Stimulated activated naive B cell treated with anti-CD40 and anti-IgM and Interleukin-4, amounts not matched to agents 10 μg/mL and 1 μg/mL and 100 μg/mL, for 72 hours (primary cell): Measurements from ENCODE around the gene ATP6V0C.

Experiments used
- ATAC-seq, 2 donors: fragments of 150-1000 bp; cut with Tn5 transposase; replicated peaks; 2 replicates each; pipeline ENCODE4 v1.10.0; 2021; ENCODE audit warnings: moderate library complexity in 1 of 2
- DNase-seq: peaks from one replicate; pipeline ENCODE4 v3.0.0; 2021
- H3K27ac Mint-ChIP-seq: one replicate; pipeline ENCODE4 v1.8.0; 2022; ENCODE audit warnings: mild to moderate bottlenecking, mixed read lengths
- H3K27me3 Mint-ChIP-seq, 2 donors: one replicate each; pipeline ENCODE4 v1.8.0; 2022; ENCODE audit warnings: mixed read lengths in 2 of 2
- H3K36me3 Mint-ChIP-seq, 2 donors: one replicate each; pipeline ENCODE4 v1.8.0; 2022; ENCODE audit warnings: mixed read lengths in 2 of 2, mild to moderate bottlenecking in 1 of 2
- H3K4me1 Mint-ChIP-seq, 2 donors: one replicate each; pipeline ENCODE4 v1.8.0; 2022; ENCODE audit warnings: mixed read lengths in 2 of 2, mild to moderate bottlenecking in 1 of 2
- H3K4me3 Mint-ChIP-seq, 2 donors: one replicate each; pipeline ENCODE4 v1.8.0; 2022; ENCODE audit warnings: mild to moderate bottlenecking in 2 of 2, mixed read lengths in 2 of 2, moderate library complexity in 1 of 2
- H3K9me3 Mint-ChIP-seq, 2 donors: one replicate each; pipeline ENCODE4 v1.8.0; 2022; ENCODE audit warnings: mixed read lengths in 2 of 2, mild to moderate bottlenecking in 1 of 2

Gene ATP6V0C

DNA sequence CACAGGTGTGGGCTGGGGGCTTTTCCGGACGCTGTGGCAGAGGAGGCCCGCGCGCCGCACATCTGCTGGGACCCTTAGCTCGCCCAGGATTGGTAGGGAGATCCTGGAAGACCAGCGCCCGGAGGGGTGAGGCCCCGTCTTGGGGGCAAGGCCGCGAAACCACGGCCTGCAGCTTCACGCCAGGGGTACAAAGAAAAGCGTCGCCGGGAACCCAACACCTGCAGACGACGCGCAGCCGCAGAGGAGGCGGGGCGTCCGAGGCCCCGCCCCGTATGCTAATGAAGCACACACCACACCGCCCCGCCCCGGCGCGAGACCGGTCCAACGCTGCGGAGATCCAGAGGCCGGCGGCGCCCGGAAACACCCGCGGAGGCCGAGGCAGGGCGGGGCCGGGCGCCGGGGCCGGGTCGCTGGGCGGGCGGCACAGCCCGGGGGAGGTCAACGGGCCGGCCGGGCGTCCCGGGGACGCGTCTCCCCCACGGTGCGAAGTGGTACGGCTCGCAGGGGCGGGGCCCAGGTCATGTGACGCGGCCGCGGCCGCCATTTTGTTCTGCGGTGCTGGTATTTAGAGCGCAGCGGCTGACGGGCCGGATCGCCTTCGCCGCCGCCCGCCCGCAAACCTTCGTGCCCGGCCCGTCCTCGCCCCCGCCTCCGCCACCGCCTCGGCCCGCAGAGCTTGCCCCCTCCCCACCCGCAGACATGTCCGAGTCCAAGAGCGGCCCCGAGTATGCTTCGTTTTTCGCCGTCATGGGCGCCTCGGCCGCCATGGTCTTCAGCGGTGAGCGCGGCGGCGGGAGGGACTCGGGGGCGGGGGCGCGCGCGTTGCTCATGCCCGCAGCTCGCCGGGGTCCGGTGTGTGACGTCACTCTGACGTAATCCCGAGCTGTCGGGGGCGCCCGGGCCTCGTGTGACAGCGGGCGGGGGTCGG, at the start of gene ATP6V0C:
Gene ATP6V0C (plus strand): TSS at position 548 of the 928 bp plus-strand sequence. CDS start 152 bp downstream, at position 700.
- peak; percentile 86 for DNase-seq

DNA sequence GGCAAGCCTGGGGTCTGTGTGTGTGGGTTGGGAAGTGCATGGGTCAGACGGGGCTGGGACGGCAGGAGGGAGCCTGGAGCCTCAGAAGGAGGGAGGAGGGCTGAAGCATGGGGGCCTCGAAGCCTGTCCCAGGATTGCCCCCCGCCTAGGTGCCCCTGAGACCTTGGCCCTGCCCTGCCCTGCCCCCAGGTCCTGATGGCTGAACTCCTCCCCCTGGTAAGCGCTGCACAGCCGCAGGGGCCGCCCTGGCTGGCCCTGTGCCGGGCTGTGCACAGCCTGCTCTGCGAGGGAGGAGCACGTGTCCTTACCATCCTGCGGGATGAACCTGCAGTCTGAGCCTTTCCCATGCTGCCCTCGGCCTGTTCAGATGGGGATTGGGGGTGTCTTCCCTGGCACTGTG, 49.4 kb upstream of the ATP6V0C start:
- Mint-ChIP-seq H3K4me1 (peaks cover 18 to 29% of the 10 kb centered on the region in 2 donors), H3K36me3 (peaks cover 3 to 4% of the 10 kb centered on the region in 2 donors), H3K4me3 (no peak overlapping the region), H3K27me3 (peaks cover 4 to 7% of the 10 kb centered on the region in 2 donors), H3K9me3 (no peaks in the 10 kb centered on the region), H3K27ac (no peak overlapping the region)
- no peak for ATAC-seq
- DNase-seq, result no peak

More for the DNA sequence above, at the start of gene ATP6V0C:
- peaks cover 17 to 26% of the 10 kb centered on the region in 2 donors for H3K36me3 Mint-ChIP-seq
- ATAC-seq, result peak; percentile 81 to 90
- peaks cover 0 to 3% of the 10 kb centered on the region in 2 donors for H3K9me3 Mint-ChIP-seq
- H3K4me1 Mint-ChIP-seq, result peaks cover 59 to 90% of the 10 kb centered on the region in 2 donors
- H3K27me3 Mint-ChIP-seq, result no peaks in the 10 kb centered on the region
- peak within 1 kb of the TSS; percentile 98 for H3K27ac Mint-ChIP-seq
- peak within 1 kb of the TSS; percentile 96 to 99 for H3K4me3 Mint-ChIP-seq

DNA sequence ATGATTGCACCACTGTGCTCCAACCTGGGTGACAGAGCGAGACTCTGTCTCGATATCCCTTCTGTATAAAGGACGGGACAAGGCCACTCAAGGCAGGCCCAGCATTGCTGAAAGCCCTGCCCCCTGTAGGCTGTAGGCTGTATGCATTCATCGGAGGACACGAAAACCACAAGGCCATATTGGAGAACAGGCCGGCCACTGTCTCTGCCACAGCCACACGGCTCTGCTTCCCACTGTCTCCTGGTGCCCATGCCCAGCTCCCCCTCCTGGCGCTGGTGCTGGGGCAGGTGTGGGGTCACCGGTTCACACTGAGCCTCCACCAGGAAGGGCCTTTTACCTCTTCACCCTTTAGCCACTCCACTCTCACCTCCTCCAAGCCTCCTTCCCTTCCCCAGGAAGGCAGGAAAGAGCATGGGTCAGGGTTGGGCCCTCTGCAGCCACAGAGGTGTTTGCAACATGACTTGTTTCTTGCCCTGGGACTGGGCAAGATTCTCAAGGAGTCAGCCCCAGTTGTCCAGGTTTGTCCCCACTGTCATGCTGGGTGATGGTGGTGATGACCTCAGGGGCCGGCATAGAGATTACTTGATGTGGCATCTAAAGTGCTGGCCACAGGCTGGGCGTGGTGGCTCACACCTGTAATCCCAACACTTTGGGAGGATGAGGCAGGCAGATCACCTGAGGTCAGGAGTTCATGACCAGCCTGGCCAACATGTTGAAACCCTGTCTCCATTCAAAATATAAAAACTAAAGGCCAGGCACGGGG, 47.9 kb upstream of the ATP6V0C start:
- Mint-ChIP-seq H3K4me1 (peaks cover 25 to 36% of the 10 kb centered on the region in 2 donors), H3K27ac (no peak overlapping the region), H3K9me3 (no peaks in the 10 kb centered on the region), H3K4me3 (no peak overlapping the region), H3K36me3 (peaks cover 0 to 3% of the 10 kb centered on the region in 2 donors), H3K27me3 (peaks cover 15 to 20% of the 10 kb centered on the region in 2 donors)
- ATAC-seq, result no peak
- DNase-seq, result no peak

DNA sequence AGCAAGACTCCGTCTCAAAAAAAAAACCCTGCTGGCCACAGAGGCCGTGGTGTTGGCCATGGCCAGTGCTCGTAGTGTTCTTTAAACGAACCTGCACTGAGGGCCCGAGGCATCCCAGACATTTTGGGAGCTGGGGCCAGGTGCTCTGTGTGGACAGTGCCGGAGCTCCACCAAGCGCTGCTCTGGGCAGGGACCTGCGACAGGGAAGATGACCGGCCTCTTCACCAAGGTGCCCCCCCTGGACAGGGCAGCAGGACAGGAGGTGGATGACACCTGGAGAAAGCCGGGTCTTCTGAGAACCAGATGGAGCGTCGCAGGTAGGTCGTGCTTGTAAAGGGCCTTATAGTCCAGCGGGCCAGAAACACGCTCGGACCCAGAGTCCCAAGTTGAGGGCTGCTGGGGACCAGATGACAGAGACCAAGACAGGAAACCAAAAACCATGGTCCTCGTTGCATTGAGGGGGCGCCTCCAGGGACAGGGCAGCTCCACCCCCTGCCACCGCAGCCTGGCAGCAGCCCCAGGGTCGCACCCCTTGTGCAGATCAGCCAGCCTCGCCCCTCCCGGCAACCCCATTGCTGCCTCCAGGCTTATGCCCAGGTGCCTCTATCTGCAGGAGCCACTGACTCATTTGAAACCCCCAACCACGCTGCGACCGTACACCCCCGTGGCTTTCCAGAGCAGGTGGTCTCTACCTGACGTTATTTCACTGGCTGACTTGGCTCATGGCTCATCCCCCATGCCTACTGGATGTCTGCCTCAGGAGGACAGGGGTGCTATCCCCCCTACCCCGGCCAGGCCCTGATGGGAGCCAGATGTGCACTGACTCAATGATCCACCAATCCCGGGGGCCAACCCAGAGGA, 46.9 kb upstream of the ATP6V0C start:
- Mint-ChIP-seq H3K4me3 (peak overlapping the region; percentile 19 to 46), H3K4me1 (peaks cover 25 to 38% of the 10 kb centered on the region in 2 donors), H3K27me3 (peaks cover 15 to 20% of the 10 kb centered on the region in 2 donors), H3K36me3 (peaks cover 0 to 3% of the 10 kb centered on the region in 2 donors), H3K9me3 (no peaks in the 10 kb centered on the region), H3K27ac (peak overlapping the region; percentile 37)
- DNase-seq (no peak), ATAC-seq (no peak)

DNA sequence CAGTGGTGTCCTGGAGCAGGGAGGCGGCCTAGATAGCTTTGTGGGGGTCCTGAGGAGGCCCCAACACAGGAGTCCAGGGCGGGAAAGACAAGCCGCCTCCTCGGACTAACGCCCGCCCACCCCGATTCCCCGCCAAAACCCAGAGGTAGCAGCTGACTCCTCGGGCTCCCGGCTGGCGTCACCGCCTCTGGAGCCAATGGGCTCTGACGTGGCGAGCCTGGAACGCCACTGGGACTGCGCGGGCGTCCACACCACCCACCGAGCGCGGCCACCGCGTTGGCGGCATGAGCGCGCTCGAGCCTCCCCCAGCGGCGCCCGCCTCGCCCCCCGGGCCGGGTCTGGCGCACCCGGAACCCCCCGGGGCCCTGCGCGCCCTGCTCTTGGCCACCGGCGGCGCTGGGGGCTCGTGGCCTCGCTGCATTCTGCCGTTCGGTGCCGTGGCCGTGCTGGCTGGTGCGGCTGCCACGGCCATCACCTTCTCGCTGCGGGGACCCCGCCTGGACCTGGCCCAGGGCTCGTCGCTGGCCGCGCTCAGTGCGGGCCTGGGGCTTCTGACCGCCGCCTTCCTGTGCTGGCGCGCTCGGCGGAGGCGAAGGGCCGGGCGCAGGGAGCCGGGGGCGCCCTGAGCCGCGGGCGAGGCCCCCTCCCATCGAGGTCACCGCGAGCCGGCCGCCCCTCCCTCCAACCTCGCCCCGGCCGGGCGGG, 46.1 kb upstream of the ATP6V0C start:
- Mint-ChIP-seq H3K4me3 (peak overlapping the region; percentile 46 to 83), H3K27me3 (peaks cover 16 to 20% of the 10 kb centered on the region in 2 donors), H3K4me1 (peaks cover 25 to 44% of the 10 kb centered on the region in 2 donors), H3K27ac (peak overlapping the region; percentile 37), H3K36me3 (no peaks in the 10 kb centered on the region), H3K9me3 (no peaks in the 10 kb centered on the region)
- DNase-seq (no peak), ATAC-seq (peak; percentile 25 to 35)

DNA sequence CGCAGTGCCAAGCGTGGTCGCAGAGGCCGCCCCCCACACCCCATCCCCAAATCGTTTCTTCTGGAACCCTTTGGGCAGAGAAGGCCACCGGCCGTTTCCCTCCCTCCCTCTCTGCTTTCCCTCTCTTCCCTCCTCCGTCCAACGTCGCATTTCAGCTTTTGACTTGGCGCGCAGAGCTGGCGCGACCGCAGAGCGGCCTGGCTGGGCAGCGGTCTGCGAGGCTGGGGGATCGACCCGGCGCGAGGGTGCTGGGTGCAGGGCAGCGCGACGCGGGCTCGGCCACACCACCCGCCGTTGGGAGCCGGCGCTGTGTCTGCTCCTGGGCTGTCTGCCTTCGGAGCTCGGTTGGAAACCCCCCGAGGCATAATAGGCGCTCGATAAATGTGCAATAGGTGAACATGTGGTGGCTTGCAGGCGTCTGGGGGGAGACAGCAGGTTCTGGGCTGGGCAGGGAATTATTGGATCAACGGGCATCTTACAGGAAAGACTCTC, 45.5 kb upstream of the ATP6V0C start:
- Mint-ChIP-seq H3K36me3 (peaks cover 0 to 3% of the 10 kb centered on the region in 2 donors), H3K27ac (peak overlapping the region; percentile 59), H3K9me3 (no peaks in the 10 kb centered on the region), H3K4me1 (peaks cover 29 to 50% of the 10 kb centered on the region in 2 donors), H3K27me3 (peaks cover 22 to 25% of the 10 kb centered on the region in 2 donors), H3K4me3 (peak overlapping the region; percentile 76 to 83)
- no peak for DNase-seq
- peak; percentile 49 to 54 for ATAC-seq

DNA sequence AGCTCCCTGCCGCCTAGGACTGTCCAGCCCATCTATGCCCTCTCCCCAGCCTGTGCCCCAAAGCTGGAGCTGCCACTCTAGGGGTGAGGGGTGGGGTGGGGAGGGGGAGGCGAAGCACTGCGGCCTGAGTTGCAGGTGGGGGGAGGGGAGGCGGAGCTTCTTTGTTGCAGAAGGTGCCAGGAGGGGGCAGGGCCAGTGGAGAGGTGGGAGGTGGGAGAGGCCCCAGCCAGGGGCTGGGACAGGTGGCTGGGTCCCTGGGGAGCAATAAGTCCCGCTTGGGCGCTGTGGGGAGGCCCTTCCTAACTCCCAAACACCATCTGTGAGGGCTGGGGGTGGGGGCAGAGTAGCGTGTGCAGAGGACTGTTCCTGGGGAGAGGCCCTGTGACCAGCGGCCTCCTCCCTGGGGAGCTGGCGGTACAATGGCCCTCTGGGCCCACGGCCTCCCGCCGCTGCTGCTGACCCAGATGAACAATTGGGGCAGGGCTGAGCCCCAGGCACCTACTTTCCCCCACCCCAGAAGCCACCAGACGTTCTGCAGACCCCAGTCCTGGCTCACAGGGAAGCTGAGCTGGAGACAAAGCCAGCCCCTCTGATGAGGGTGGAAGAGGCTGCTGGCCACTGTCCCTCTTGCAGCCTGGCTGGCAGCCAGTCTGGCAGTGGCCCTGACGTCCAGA, 44.9 kb upstream of the ATP6V0C start:
- H3K27ac Mint-ChIP-seq, result no peak overlapping the region
- H3K9me3 Mint-ChIP-seq, result no peaks in the 10 kb centered on the region
- H3K4me1 Mint-ChIP-seq, result peaks cover 31 to 52% of the 10 kb centered on the region in 2 donors
- peaks cover 24 to 27% of the 10 kb centered on the region in 2 donors for H3K27me3 Mint-ChIP-seq
- ATAC-seq (peak; percentile 54 to 67), DNase-seq (peak; percentile 54)
- H3K36me3 Mint-ChIP-seq, result peaks cover 0 to 4% of the 10 kb centered on the region in 2 donors
- H3K4me3 Mint-ChIP-seq, result peak overlapping the region; percentile 76 to 83

DNA sequence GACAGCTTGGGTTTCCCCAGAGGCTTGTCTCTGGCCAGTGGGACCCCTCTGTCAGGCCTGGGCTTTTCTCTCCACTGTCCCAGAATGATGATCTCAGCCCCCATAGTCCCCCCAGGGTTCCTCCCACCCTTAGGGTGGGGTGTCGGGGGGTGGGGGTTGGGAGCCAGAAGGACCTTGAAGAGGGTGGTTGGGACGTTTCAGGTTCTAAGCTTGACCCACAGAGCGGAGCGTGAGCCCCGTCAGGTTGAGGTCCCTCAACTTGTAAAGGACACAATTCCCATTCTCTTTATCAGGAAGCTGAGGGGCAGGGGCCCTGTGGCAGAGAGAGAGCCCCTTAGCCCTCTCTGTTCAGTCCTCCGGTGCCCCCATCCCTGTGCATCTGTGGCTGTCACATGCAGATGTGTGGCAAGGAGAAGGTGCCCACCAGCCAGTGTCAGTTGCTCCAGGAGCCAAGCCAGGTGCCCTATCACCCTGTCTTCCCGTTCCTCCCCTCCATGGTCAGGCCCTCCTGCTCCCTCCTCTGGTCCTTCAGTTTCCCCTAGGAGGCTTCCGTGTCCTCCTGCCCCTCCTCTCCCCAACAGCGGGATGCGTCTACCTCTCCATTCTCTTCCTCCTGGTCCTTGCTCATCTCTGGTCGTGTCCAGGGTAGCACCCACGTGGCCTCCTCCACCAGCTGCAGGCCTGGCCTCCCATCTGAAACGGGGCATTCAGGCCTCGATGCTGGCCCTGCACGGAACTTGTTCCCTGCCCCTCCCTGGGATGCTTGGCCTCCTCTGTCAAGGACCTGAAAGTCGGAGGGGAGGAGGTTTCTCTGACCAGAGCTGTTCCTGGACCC, 44.1 kb upstream of the ATP6V0C start:
- Mint-ChIP-seq H3K27ac (no peak overlapping the region), H3K9me3 (no peaks in the 10 kb centered on the region)

DNA sequence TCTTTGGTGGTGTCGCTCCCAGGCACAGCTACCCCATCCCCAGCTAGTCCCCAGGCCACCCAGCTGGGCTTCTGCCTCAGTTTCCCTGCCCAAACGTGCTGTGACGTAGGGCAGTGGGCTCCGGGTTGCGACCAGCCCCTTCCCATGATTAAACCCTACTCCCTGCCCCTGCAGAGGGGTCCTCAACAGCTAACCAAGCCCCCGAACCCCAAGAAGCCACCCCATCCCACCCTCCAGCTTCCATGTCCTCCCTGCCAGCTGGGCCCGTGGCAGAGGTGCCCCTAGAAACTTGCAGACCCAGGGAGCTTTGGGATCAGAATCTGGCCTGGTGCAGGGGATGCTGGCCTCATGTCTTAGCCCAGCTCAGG, 43.5 kb upstream of the ATP6V0C start:
- DNase-seq, result no peak
- H3K27me3 Mint-ChIP-seq, result peaks cover 24 to 27% of the 10 kb centered on the region in 2 donors
- peaks cover 31 to 52% of the 10 kb centered on the region in 2 donors for H3K4me1 Mint-ChIP-seq
- no peak overlapping the region for H3K27ac Mint-ChIP-seq
- ATAC-seq, result no peak
- no peak overlapping the region for H3K4me3 Mint-ChIP-seq
- no peaks in the 10 kb centered on the region for H3K9me3 Mint-ChIP-seq
- peaks cover 0 to 4% of the 10 kb centered on the region in 2 donors for H3K36me3 Mint-ChIP-seq

More for the DNA sequence above, 44.1 kb upstream of the ATP6V0C start:
- no peak for ATAC-seq
- Mint-ChIP-seq H3K36me3 (peaks cover 0 to 4% of the 10 kb centered on the region in 2 donors), H3K4me1 (peaks cover 31 to 52% of the 10 kb centered on the region in 2 donors), H3K4me3 (peak overlapping the region in 1 of 2 donors; percentile 83), H3K27me3 (peaks cover 24 to 27% of the 10 kb centered on the region in 2 donors)
- DNase-seq, result no peak

DNA sequence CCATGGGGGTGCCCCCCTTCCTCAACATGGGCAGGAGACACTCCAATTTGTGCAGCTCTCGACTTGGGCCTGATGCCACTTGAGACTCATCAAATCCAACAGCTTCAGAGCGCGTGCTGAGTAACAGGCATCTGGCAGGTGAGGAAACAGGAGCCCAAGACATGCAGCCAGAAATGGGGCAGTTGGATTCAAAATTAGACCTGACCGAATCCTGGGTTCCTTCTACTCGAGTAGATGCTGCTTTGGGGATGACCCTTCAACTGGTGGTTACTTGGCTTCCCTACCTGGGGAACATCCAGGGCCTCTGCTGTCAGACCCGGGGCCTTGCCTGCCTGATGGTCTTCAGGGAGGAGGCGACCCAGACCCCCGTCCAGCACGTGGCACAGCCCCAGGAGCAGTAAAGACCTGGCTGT, 43.1 kb upstream of the ATP6V0C start:
- peaks cover 24 to 27% of the 10 kb centered on the region in 2 donors for H3K27me3 Mint-ChIP-seq
- H3K27ac Mint-ChIP-seq, result no peak overlapping the region
- ATAC-seq, result no peak
- peaks cover 31 to 53% of the 10 kb centered on the region in 2 donors for H3K4me1 Mint-ChIP-seq
- DNase-seq, result no peak
- no peak overlapping the region for H3K4me3 Mint-ChIP-seq
- H3K9me3 Mint-ChIP-seq, result no peaks in the 10 kb centered on the region
- peaks cover 0 to 4% of the 10 kb centered on the region in 2 donors for H3K36me3 Mint-ChIP-seq

DNA sequence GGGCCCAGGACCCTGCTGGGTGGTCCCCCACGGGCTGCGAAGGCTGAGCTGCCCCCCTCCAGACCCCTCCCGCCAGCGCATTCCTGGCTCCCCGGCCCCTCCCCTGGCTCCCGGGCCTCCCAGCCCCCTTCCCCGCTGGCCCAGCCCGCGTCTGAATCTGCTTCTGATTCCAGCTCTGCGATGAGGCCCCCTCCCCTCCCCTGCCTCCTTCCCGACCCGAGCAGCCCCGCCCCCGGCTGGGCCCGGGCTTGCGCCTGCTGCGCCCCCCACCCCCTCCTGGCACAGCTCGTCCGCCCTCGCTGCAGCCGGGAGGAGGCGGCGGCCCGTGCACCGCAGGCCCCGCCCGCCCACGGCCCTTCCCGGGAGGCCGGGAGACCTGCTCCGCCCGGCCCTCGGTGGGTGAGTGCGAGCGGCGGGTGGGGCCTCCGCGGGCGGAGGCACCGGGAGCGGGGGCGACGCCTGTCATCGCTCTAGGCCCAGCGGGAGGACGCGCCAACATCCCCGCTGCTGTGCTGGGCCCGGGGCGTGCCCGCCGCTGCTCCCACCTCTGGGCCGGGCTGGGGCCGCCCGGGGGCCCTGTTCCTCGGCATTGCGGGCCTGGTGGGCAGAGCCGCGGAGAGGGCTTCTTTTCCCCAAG, 42.6 kb upstream of the ATP6V0C start, which contains the start of gene NTN3:
Gene NTN3 (plus strand): TSS at position 282 of the 637 bp plus-strand sequence. CDS start 405 bp downstream, outside the sequence.
- DNase-seq, result no peak
- H3K4me3 Mint-ChIP-seq, result peak within 1 kb of the TSS in 1 of 2 donors; percentile 69

More for the DNA sequence above, 42.6 kb upstream of the ATP6V0C start, which contains the start of gene NTN3:
- no peak for ATAC-seq
- Mint-ChIP-seq H3K27me3 (peaks cover 24 to 27% of the 10 kb centered on the region in 2 donors), H3K36me3 (peaks cover 0 to 4% of the 10 kb centered on the region in 2 donors), H3K27ac (no peak within 1 kb of the TSS), H3K9me3 (no peaks in the 10 kb centered on the region), H3K4me1 (peaks cover 31 to 58% of the 10 kb centered on the region in 2 donors)
